Parathyroid adenoma (tissue), 2 donors: ENCODE data around the gene COL23A1.

Experiments
- H2AFZ ChIP-seq: fragments of 300-600 bp; sonication (generic); one replicate; pipeline ENCODE4 v1.7.0; 2017; ENCODE audit warnings: antibody characterized with exemption, mild to moderate bottlenecking
- H3K27ac ChIP-seq: fragments of 300-600 bp; sonication (generic); one replicate; pipeline ENCODE4 v1.7.0; 2017
- H3K27me3 ChIP-seq: fragments of 300-600 bp; sonication (generic); one replicate; pipeline ENCODE4 v1.7.0; 2017; ENCODE audit warnings: low read length; ENCODE audit not compliant: control insufficient read depth, insufficient read depth
- H3K36me3 ChIP-seq: fragments of 300-600 bp; sonication (generic); one replicate; pipeline ENCODE4 v1.7.0; 2017; ENCODE audit warnings: low read length; ENCODE audit not compliant: control insufficient read depth, insufficient read depth
- H3K4me1 ChIP-seq: fragments of 300-600 bp; sonication (generic); one replicate; pipeline ENCODE4 v1.7.0; 2017; ENCODE audit warnings: control low read depth
- H3K4me2 ChIP-seq: fragments of 300-600 bp; sonication (generic); one replicate; pipeline ENCODE4 v1.7.0; 2017; ENCODE audit warnings: low read length
- H3K4me3 ChIP-seq: fragments of 300-600 bp; sonication (generic); one replicate; pipeline ENCODE4 v1.7.0; 2017; ENCODE audit warnings: low read depth, low read length
- H3K79me2 ChIP-seq: fragments of 300-600 bp; sonication (generic); one replicate; pipeline ENCODE4 v1.7.0; 2017; ENCODE audit warnings: control low read depth
- H3K9ac ChIP-seq: fragments of 300-600 bp; sonication (generic); one replicate; pipeline ENCODE4 v1.7.0; 2017; ENCODE audit warnings: mild to moderate bottlenecking
- H3K9me3 ChIP-seq: fragments of 300-600 bp; sonication (generic); one replicate; pipeline ENCODE4 v1.7.0; 2017; ENCODE audit warnings: low read length; ENCODE audit not compliant: control insufficient read depth
- CTCF ChIP-seq: fragments of 300-600 bp; sonication (generic); IDR thresholded peaks from one replicate; pipeline ENCODE4 v1.7.0; 2017; ENCODE audit warnings: antibody characterized with exemption, mild to moderate bottlenecking
- donor health status: primary hyperparathyroidism.

The COL23A1 gene

GRCh38 chr5:178266581-178266980, 323.6 kb downstream of the COL23A1 start:
- H3K27ac ChIP-seq, result no peak overlapping the region
- no peaks in the 10 kb centered on the region for H3K27me3 ChIP-seq
- H3K9ac ChIP-seq, result no peak overlapping the region
- no peak for TF ChIP-seq CTCF
- H3K4me2 ChIP-seq, result no peak overlapping the region
- no peaks in the 10 kb centered on the region for H3K9me3 ChIP-seq
- no peaks in the 10 kb centered on the region for H3K79me2 ChIP-seq
- H3K4me3 ChIP-seq, result no peak overlapping the region
- no peaks in the 10 kb centered on the region for H3K4me1 ChIP-seq
- no peaks in the 10 kb centered on the region for H3K36me3 ChIP-seq
- no peak overlapping the region for H2AFZ ChIP-seq

- Histone ChIP-seq H3K27ac (no peak overlapping the region), H3K4me1 (no peaks in the 10 kb centered on the region), H3K9me3 (no peaks in the 10 kb centered on the region), H3K27me3 (no peaks in the 10 kb centered on the region), H3K79me2 (no peaks in the 10 kb centered on the region), H3K9ac (no peak overlapping the region), H2AFZ (no peak overlapping the region), H3K36me3 (no peaks in the 10 kb centered on the region), H3K4me3 (no peak overlapping the region), H3K4me2 (no peak overlapping the region)
- TF ChIP-seq CTCF, result no peak
Measured at GRCh38 chr5:178265746-178266145, 324.4 kb downstream of the COL23A1 start.

- no peaks in the 10 kb centered on the region for H3K36me3 ChIP-seq
- no peak overlapping the region for H3K9ac ChIP-seq
- no peaks in the 10 kb centered on the region for H3K27me3 ChIP-seq
- no peaks in the 10 kb centered on the region for H3K4me1 ChIP-seq
- no peak for TF ChIP-seq CTCF
- no peaks in the 10 kb centered on the region for H3K9me3 ChIP-seq
- no peak overlapping the region for H2AFZ ChIP-seq
- H3K79me2 ChIP-seq, result no peaks in the 10 kb centered on the region
- H3K4me3 ChIP-seq, result no peak overlapping the region
- no peak overlapping the region for H3K4me2 ChIP-seq
- H3K27ac ChIP-seq, result no peak overlapping the region
Measured at GRCh38 chr5:178264044-178264443, 326.1 kb downstream of the COL23A1 start.

- Histone ChIP-seq H3K27ac (no peak overlapping the region), H3K9ac (no peak overlapping the region), H3K27me3 (no peaks in the 10 kb centered on the region), H3K9me3 (no peaks in the 10 kb centered on the region), H3K4me3 (no peak overlapping the region), H2AFZ (no peak overlapping the region), H3K4me2 (no peak overlapping the region), H3K4me1 (no peaks in the 10 kb centered on the region), H3K36me3 (no peaks in the 10 kb centered on the region), H3K79me2 (no peaks in the 10 kb centered on the region)
- no peak for TF ChIP-seq CTCF
Measured at GRCh38 chr5:178261666-178262600, 328.3 kb downstream of the COL23A1 start.
